NCI-H2196 (cell line): ENCODE measurements around the gene TMX3.

Source experiments
- DNase-seq: peaks from one replicate; lab custom pipeline; 2025; ENCODE audit not compliant: unreplicated experiment; lab: John Stamatoyannopoulos, UW

Gene TMX3

DNA sequence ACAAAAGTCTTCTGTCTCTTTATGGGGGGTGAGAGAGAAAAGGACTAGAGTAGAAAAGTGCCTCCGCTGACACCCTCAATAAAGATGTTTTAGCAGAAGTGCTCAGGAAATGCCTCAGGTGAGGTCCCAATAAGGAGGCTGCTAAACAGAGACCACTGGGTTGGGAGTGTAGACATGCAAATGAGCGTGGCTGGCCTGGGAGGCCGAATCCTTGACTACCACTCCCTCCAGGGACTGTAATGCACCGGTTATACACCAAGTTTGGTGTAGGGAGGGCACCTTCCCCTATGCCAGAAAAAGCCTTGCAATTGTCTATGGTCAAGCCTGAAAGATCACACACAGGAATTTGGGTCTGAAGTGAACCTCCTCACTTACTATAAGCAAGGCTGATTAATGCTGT is 1.8 kb downstream of the TMX3 start:
- DNase-seq = no peak

DNA sequence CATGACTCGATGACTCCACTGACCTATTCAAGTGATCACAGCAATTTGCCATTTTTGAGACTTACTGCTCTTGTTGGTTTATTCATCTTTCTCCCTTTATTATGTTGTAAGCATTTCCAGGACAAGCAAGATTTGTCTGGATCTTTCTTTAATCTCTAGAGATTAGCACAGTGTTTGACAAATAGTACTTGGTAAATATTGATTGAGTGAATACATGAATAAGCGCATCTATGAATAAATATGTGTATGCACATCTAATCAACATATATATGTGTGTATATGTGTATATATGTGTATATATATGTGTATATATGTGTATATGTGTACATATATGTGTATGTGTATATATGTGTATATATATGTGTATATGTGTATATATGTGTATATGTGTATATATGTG is 7.3 kb downstream of the TMX3 start:
- no peak for DNase-seq

DNA sequence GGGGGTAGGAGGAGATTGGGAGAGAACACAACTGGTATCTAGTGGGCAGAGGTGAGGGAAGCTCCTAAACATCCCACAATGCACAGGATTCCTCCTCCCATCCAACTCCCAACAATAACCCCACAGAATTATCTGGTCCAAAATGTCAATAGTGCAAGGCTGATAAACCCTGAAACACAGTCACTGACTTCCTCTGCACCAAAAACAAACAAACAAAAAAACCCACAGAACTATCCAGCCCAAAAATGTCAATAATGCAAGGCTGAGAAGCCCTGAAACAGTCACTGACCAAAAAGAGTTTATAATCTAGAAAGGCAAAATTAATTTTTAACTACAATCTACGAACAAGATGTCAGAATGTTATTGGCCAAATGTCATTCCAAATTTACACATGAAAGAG is 9.8 kb downstream of the TMX3 start:
- DNase-seq = no peak

DNA sequence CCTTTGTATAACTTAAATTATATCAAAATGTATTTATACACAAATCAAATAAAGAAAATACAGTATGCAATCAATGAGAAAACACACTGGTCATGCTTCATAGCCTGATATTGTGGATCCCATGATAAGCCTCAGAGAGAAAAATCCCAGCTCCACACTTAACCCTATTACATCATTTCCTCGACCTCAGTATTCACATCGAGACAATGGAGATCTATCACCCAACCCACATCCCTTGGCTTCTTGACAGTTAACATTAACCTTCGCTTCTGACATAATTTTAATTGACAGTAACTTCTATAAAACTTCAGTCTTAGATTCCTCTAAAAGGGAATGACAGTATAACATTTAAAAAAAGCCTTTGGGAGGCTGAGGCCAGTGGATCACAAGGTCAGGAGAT is 11.6 kb downstream of the TMX3 start:
- DNase-seq = no peak

DNA sequence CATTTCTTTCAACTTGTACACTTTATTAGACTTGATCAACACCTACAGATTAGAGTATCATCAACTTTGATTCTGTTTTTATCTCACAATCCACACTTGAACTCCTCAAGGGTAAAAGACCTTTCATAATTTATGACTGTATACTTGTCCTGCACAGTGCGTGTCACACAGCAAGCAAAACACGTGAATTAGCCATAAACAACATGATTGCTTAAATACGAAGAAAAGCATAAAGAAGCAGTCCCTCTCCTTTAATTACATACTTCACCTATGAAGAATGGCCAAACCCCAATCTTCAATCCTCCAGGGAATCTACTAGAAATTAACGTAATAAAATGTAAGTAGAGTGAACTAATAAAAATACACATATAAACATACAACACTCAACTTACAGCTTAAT is 13.6 kb downstream of the TMX3 start:
- DNase-seq = no peak

DNA sequence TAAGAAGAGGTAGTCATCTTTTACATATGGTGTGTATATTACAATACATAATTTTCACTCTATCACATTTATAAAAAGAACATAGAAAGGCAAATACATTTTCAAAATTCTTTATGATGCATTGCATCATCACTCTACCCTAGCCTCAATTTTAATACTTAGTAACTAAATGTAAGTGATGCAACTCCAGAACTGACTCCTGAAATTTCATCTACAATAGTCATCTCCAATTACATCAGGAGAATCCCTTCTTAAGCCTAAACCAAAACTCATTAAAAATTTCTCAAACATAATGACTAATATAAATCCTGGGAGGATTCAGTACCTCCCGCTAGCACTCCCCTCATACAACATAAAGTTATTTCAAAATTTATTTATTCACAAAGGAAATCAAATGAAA is 15.9 kb downstream of the TMX3 start:
- no peak for DNase-seq

DNA sequence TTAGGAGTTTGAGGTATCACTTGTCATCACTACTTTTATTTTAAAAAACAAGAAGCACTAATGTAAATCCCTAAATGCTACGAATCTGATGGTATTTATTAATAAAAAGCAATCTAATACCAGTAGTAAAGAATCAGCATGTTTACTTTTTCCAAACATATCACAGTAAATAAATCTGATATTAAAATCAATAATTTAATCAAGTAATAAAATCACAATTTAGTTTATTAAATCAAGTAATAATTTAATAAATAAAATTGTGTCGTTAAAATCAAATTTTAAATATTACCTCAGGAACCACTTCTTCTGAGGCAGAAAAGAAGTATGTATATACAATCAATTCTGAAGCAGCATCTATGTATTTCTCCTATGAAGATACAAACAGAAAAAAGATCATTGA is 18.0 kb downstream of the TMX3 start:
- no peak for DNase-seq

DNA sequence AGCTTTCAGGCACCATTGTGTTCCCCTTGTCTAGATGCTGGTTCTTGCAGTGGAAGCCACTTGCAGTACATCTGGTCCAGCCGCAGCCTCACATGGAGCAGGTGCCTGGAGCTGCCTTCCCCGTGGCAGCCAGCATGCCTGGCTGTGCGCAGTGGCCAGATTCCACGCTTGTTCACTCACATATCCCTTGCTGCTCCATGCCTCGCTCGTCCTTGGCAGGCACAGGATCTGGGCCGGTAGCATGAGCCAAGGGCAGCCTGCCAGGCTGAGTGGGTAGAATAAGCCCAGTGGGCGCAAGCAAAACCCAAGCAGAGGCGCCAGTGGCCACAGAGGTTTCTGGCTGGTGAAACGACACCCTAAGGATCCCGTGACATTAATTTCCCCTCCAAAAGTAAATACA is 20.6 kb downstream of the TMX3 start:
- no peak for DNase-seq

DNA sequence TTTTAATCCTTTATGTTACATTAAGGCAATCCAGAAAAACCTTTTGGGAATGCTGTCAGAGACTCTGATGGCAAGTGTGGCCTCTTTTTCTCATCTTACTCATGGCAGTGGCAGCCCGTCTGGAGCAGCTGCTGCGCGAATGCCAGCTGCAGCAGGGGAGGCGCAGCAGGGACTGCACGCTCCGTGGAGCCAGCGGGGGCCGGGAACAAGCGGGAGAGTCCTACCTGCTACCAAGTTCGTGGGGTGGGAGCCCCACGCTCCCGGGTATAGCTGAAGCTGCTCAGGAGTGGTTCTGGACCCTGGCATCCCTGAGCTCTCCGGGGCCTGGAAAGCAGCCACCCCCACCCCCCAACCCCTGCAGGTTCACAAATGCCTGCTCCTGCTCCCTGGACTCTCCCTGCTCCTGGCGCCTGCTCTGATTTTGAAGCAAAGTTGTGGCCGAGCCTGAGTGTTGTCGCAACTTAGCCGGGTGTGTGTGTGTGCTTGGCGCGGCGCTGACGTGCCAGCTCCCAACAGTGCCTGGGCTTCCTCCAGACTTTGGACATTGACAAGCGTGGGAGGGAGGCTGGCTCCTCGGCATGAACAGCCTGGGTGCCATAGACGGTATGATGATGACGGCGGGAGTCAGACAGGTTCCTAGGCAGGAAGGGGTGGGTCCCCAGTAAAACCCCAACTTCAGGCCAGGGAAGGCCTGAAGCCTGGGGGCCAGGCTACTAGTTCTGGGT is 21.7 kb downstream of the TMX3 start:
- DNase-seq = no peak

DNA sequence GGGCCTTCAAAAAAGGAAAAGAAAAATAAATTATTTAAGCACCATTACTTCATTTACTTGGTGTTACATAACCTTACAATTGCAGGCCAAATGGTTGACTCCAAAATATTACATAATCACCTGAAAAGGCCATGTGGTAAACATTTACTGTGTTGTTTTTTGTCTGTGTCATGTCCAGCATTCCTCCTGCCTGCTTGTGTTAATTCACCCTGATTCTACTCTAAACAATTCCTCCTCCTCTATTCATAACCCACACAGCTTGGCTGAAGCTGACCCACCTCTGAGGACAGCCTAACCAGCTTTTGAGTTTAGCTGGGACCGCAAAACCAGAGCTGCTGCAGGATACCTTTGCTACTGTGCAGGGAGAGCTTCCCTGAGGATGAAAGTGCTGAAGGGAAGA is 35.4 kb downstream of the TMX3 start:
- DNase-seq = no peak

DNA sequence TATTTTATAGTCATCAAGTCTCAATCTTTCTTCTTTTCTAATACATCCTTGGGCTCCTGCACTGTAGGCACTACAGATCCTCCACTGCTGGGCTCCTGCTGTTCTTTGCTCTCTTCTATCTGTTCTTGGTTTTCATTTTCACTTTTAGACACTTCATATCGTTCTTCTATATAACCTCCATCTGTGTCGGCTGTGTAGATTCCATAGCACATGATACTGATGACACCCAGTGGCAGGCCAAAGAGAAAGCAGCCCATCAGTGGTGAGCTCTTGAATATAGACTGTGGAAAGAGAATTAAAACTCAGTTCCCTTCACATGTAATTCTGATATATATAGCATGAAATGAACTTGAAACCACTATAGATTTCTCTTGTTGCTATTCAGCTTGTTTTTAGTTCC is 38.0 kb downstream of the TMX3 start:
- no peak for DNase-seq

DNA sequence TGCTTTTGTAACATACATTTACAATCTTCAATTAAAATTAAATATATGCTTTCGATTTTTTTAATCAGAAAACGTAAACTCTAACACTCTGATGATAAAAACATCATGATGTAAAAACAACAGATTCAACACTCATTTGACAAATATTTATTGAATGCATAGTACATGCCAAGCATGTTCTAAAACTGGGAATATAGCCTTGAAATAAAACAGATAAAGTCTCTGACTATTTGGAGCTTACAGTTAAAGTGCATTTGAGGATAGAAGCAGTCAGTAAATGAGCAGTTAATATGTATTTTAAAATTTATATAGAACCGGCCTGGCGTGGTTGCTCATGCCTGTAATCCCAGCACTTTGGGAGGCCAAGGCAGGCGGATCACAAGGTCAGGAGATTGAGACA is 47.8 kb downstream of the TMX3 start:
- DNase-seq = no peak

DNA sequence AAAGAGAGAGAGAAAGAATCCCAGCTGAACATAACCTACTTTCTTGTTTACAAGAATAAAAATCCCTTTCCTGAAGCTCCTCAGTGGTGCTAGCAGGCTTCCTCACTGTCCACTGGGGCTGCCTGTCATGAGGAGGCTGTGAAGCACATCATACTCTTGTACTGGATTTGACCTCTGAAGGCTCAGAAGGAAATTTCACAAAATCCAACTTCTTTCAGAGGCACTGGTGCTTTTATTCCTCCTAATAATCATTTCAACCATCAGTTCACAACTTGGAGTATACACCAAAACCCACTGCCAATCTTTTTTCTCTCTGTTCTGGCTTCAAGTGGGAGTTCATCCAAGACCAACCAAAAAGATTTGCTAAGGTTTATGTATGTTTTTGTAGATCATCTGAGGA is 48.5 kb downstream of the TMX3 start:
- DNase-seq = no peak

DNA sequence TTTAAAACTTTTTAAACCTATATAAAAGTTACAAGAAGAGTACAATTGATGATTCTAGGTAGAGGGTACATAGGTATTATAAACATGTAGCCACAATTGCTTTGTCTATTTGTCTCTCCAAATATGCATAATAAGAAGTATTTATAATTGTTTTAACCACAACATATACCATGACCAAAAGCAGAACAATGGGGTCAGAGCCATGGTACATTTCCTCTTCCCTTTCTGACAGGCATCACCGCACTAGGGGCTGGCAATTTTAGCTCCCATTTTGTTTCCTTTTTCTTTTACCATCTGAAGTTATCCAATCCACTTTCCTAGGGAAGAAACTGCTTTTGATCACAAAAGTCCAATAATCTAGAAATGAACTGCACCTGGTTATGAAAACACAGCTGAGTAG is 49.3 kb downstream of the TMX3 start:
- no peak for DNase-seq

DNA sequence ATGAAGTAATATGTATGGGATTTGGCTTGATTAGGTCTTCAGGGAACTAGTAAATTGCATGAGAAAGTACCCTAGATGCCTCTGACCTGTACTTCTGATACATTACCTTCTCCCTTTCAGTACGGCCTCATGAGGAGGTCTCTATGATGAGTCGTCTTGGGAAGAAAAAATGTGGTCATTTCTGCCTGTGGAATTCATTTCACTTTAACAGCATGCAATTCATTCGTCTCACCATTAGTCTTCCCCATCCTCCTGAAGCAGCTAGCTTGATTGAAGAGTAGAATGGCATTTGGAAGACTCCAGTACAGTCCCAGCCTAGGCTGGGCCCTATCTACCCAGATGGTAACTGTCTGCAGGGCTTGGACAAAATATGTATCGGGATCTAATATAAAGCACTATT is 52.2 kb downstream of the TMX3 start:
- DNase-seq = no peak

DNA sequence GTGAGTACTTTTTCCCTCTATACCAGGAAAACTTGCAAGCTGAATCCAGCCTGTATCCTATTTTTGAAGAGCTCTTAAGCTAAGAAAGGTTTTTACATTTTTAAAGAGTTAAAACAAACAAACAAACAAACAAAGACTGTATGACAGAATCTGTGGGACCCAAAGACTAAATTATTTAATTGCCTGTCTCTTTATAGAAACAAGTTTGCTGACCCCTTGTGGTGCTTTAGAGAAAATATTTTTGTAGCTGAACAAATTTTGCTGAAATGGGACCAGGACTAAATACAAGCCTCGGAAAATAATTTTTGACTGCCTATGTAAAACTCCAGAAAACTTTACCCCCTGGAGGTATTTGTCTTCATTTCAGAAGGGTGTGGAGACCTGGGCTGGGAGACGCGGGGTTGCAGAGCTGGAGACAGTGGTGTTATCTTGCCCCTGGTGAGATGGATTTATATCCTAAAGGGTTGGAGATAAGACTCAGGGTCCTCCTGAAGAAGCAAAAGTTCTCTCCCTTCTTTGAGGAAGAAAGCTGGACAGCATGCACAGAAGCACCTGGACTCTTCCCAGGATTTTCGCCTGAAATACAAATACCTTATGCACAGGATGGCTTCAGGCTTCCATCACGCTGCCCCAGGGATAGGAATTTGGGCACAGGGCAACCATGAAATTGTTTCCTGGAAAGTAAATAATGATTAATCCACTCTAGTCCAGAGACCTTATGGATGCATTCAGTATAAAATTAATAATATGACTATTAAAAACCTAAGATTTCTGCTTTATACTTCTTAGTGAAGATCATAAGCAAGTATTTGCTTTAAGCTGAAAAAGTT is 54.3 kb downstream of the TMX3 start:
- peak; percentile 42 for DNase-seq

DNA sequence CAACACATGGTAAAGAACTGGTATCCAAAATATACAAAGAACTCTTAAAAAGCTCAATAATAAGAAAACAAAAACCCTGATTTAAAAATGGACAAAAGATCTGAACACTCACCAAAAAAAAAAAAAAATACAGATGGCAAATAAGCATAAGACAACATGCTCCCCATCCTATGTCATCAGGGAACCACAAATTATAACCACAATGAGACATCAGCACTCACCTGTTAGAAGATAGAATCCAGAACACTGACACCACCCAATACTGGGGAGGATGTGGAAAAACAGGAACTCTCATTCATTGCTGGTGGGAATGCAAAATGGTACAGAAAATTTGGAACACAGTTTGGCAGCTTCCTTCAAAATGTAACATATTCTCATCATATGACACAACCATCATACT is 66.7 kb downstream of the TMX3 start:
- DNase-seq = no peak

DNA sequence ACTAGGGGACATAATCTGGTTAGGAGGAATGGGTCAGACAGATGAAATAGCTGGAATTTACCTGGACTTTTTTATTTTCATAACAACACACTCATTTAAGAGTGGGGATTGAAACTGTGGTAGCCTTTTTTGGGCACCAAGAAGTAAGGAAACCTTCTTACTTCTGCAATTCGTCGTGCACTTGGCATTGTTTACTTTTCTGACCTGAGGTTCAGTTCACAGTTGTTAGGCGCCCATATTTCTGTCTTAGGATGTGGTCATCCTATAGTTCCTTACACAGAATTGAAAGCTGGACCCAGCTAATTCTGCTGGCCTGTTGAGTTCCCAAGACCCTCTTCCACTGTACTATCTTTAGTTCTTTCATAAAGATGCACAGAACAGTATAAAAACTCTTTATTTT is 72.9 kb downstream of the TMX3 start:
- DNase-seq = no peak

DNA sequence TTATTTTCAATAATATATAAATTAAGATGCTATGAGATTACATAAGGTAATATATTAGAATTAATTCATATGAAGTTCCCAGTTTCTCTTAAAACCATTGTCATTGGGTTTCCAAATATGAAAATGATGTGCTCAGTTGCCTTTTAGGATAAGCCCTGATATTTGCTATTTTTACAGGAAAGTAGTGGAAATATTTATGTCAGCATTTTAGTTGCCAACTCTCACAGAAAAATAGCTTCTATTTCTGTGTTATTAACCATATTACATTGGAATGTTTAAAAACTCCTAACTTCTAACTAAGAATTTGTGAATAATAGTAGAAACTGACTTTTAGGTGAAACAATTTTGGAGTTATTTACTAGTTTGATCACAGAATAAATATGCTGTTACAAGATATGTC is 74.0 kb downstream of the TMX3 start:
- no peak for DNase-seq

DNA sequence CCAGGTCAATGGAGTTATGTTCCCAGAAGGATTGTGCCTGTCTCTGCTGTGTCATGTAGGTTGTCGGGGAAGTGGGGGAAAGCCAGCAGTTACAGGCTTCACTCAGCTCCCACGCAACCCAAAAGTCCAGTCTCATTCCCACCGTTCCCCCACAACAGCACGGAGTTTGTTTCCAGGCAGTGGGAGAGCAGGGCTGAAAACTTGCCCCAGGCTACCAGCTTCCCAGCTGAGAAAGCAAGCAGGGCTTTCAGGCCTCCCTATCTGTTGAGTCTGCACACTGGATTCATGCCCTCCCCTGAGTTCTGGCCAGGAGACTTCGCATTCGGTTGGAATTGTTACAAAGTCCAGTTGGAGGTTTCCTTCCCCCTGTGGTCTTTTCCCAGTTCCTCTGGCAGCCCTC is 76.3 kb downstream of the TMX3 start:
- no peak for DNase-seq

DNA sequence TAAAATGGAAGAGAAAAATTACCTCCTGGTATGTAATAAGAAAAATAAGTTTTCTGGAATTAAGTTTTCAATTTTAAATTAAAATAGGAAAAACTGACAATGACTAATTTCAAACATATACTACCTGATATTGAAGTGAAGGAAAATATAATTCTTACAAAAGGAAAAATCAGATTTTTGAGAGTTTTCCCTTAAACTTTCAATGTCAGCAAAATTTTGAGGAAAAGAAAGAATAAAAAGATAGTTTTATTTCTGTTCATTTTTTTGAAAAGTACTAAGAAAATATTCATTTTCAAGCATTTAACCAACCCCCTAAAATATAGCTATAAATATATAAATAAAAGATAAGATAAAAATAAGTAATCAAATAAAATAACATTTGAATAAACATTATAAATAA is 87.1 kb downstream of the TMX3 start:
- no peak for DNase-seq
